GM19035 (cell line): Measurements from ENCODE around the gene C14orf180.
"Not testable (repeated sequence)": the region's sequence is repeated elsewhere in the genome, so short reads cannot be mapped to it uniquely, and the experiment has no call there.

Experiments
- ATAC-seq: cut with Tn5 transposase; IDR thresholded peaks from one replicate; pipeline ENCODE4 v1.9.1; 2021; ENCODE audit not compliant: unreplicated experiment

C14orf180 gene

DNA sequence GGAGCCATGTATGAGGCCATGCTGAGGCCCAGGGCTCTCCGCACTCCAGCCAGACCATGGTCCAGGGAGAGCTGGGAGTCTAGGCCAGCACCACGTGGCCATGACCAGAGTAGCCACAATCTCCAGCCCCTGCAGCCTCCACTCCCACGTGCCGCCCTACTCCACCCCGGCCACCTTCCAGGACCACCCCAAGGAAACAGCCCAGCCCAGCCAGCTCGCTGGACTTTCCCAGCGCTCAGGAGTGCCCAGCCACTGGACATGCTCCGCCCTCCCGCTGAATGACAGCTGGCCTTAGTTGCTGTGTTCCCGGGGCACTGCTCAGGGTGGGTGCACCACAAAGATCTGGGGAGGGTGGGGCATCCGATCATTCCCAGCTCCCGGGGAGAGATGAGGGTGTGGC lies 2.1 kb upstream of the C14orf180 start:
- no peak for ATAC-seq

DNA sequence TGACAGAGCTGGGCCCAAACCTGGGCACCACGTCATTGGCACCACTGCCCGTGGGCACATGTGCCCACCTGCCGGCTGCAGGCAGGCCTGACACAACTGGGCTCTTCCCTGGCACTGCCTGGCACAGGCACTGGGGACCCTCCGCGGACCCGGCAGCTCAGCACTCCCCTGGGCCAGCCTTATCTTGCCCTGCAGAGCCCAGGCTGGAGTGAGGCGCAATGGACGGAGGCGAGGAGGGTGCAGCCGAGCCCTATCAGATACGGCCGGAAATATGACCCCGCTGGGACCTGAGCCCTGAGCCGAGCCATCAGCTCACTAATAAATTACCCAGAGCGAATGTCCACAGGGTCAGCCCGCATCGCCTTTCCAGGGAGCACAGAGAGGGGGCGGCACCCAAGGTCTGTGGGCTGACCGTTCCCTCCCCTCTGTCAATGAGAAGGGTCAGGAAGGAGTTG lies 1.7 kb upstream of the C14orf180 start:
- no peak for ATAC-seq

DNA sequence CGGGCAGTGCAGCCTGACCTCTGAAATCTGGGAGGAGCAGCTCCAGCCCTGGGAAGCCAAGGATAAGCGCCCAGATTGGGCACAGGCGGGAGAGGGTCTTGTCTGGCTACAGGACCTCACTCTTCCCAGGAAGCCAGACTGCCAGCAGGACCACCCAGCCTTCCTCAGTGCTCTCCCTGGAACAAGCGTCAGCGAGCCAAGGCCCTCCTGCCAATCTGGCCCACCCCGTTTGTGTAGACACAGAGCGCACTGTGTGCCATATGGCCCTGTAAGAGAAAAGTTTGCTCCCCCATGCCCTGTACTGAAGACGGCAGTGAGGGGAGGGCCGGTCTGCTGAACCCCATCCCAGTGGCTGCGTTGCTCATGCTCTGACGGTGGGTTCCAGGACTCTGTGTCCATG lies 1.2 kb upstream of the C14orf180 start:
- no peak for ATAC-seq

DNA sequence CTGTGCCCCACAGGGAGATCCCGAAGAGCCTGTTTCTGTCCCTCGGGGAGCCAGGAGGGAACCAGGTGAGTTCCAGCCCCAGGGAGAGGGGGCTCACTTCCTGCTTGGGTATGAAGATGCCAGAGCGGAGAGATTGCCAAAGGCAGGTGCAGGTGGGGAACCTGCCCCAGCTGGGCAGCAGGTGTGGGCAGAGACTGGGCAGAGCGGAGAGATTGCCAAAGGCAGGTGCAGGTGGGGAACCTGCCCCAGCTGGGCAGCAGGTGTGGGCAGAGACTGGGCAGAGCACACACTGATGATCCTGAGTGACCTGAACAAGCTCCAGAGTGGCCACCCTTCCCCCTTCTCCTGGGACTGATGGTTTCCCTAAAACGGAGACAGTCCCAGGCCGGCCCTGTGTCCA lies 375 bp downstream of the C14orf180 start:
- not testable (repeated sequence) for ATAC-seq

DNA sequence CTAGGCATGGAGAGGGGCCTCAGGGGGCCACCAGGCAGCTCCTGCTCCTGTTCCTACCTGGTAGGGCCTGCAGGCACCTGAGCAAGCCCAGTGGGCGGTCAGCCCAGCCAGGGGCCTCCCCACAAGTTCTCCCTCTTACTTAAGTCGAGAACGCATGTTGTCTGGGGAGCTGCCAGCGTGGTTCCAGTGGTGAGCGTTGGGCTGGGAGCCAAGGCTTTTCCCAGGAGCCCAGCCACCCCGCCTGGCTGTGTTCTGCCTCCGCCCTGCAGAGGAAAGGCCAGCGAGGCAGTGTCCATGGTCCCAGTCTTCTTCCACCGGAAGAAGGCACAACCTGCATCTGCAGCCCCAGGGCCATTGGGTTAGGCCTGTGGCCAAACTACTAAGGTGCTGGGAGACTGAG lies 1.4 kb downstream of the C14orf180 start:
- no peak for ATAC-seq

DNA sequence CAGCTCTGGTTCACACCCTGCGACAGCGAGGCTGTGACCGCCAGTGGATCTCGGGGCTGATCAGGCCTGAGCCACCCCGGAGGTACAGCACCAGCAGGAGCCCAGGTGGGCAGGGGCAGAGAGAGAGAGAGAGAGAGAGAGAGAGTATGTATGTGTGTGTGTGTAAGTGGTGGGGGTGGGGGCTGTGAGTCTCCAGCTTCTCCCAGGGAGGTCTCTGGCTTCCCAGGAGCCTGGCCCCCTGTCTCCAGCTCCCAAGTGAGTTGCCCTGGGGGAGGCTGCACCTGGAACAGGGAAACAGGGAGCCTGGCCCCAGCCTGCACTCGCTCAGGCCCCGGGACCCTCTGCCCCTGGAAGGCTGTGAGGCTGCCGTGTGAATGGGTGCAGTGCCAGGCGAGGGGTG lies 2.0 kb downstream of the C14orf180 start:
- ATAC-seq, result no peak

DNA sequence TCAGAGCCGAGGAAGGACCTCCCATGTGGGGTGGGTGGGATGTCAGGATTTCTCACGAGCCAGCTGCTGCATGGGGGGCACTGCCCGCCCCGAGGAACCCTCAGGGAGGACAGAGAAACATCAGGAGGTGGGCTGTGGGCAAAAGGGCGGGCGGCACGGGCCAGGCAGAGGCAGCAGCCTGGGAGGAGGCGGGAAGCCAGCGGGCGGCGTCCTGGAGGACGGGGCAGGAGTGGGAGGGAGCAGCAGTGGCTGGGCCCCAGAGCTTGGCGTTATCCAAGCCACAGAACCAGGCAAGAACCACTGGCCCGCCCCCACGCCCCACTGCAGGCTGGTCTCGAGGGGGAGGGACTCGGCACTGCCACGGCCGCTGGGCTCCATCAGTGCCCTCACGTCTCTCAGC lies 2.4 kb downstream of the C14orf180 start:
- no peak for ATAC-seq

DNA sequence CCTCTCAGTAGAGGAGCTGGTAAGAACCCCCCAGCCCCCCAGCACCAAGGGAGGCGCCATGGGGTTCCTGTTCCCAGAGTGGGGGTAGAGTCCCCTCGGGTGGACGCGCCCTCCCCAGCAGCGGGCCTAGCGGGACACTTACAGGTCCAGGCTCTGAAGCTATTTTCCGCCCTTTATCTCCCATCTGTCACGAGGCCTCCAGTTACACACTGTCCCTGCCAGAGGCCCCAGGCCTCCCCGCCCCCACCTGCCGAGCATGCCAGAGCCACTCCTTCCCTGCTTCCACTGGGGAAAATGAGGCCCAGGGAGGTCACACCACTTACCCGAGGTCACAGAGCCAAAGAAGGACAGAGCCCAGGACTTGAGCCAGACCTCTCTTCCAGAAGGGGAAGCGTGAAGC lies 3.1 kb downstream of the C14orf180 start:
- ATAC-seq, result no peak

DNA sequence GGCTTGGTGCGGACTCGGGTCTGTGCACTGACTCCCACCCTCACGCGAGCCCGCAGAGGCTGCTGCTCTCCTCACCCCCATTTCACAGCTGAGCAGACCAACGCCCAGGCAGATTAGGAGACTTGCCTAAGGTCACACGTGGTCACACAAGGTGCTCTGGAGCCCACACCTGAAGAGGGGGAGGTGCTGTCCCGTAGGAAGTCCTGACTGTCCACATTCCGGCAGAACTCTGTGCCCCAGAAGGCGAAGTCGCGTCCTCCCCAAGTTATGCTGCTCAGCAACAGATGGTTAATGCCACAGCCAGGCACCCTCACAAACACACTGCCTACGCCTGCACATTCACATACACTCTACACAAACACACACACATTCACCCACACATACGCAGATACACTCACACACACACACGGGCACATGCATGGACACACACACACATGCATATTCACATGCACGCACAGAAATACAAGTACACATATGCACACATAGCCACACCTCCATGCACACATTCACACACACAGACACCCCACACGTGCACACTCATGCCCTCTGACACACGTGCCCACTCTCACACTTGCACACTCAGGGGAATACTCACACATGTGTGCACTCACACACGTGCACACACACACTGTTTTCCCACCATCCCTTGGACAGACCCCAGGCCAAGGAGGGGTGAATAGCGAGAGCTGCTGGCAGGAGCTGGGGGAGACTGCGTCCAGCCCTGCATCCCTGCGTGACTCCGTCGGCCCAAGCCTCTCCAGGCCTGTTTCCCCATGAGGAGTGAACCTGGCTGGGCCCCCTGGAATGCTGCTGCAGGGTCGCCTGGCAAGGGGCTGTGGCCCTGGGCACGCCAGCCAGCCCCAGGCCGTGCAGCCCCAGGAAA lies 4.1 kb downstream of the C14orf180 start:
- ATAC-seq, result no peak

DNA sequence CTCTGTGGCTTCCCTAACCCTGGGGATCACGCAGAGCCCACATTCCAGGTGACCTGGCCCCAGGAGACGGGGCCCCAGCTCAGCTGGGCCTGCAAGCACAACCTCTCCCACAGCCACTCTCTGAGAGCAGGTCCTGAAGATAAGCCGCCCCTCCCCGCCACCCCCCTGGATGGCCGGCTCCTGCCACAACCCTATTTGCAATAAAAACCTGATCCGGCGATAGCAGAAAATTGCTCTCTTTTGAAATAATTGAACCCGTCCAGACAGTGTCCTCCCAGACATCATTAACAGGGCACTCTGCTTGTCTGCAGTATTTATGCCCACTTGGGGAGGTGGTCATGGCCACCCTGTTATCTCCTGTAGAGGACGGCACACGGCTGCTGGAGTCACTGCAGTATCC lies 5.0 kb downstream of the C14orf180 start:
- ATAC-seq, result no peak

DNA sequence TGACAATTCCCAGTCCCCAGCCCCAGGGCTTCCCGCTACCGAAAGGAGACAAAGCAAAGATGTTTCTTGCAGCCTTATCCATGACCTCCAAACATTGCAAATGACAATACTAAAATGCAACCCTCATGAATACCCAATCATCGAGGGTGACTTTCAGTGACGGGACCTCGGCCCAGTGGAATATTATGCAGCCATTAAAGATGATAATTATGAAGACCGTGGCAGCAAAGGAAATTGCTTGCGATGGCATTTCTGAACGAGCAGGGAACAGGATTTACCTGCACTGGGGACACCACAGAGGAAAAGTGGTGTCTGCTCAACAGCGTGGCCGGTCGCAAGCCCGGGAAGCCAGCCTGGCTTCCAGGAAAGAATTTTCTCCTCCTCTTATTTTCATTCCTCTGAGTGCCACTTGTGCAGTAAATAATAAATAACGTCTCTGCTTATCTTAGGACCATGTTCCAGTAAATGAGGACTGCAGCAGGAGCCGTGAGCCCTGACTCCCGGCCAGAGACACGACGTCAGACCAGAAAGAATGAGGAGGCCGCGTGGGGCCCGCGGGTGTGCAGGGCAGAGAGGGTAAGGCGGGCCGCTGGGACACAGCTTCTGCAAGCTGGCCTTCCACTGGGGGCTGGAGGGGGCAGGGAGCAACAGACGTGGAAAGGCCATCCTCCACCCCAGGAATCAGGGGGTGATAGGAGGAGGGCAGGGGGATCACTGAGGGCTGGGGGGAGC lies 6.6 kb downstream of the C14orf180 start:
- ATAC-seq, result no peak

DNA sequence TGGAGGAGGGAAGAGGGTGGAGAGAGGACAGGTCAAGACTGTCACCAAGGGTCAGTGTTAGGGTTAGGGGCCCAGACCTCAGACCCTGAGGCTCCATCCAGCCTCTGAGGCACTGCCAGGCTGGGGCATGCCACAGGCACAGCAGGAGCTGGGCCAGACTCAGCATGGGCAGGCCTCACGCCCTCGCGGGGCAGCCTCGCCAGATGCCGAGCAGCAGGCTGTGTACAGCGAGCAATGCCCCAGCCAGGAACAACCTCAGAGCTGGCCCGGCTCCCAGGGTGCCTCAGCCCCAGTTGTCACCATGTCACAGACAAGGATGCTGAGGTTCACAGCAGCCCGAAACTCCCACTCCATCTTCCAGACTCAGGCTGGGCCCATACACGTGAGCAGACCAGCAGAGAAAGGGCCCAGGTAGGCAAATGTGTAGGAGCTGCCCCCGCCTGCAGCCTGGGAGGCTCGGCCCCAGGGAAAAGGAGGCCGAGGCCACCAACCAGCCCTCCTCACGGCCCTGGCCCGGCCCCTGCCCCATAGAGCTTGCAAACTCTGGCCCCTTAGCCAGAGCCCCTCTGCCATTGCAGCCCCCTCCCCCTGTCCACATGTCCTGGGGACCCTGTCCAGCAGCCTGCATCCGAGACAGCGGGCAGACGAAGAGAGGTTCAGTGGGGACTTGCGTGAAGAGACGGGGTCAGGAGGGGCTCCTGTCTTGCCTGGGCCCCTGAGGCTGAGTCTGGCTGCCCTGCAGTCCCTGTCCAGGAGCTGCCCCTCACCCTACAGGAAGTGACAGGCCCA lies 7.5 kb downstream of the C14orf180 start:
- no peak for ATAC-seq

DNA sequence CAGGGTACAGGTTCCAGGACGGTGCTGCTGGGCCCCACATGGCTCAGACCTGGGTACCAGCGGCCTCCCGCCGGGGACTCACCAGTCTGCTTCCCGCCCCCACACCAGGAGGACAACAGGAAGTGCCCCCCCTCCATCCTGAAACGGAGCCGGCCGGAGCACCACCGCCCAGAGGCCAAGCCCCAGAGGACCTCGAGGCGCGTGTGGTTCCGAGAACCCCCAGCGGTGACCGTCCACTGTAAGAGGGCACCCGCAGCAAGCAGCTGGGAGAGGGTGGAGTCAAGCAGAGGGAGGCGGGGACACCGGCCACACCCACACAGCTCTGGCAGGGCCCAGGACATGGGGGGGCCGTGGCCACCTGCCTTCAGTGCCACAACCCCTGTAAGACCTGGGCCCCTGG lies 8.1 kb downstream of the C14orf180 start:
- no peak for ATAC-seq

DNA sequence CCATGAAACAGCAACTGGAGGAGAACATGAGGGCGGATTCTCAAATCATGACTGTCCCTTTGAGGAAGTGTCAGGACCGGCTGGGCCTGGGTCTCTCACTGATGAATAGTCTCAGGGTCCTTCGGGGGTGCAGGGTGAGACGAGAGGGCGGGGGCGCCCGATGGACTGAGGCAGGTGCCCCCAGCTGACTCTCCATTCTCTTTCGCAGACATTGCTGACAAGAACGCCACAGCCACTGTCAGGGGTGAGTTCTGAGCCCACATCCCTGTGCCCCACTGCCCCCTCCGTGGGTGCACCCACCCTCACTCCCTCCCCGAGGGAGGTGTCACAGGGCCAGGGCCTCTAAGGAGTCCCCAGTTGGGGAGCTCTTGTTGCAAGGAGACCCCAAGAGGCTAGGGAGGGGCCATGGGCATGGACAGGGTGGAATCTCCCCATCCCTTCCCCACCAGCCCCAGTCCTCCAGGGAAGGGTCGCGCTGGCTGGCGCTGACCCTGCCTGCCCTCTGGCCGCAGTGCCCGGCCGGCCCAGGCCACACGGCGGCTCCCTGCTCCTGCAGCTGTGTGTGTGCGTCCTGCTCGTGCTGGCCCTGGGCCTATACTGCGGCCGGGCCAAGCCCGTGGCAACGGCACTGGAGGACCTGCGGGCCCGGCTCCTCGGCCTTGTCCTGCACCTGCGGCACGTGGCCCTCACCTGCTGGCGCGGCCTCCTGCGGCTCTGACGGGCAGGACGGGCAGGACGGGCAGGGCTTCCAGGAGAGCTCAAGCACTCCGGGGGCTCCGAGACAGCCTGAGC lies 8.7 kb downstream of the C14orf180 start:
- ATAC-seq, result no peak

DNA sequence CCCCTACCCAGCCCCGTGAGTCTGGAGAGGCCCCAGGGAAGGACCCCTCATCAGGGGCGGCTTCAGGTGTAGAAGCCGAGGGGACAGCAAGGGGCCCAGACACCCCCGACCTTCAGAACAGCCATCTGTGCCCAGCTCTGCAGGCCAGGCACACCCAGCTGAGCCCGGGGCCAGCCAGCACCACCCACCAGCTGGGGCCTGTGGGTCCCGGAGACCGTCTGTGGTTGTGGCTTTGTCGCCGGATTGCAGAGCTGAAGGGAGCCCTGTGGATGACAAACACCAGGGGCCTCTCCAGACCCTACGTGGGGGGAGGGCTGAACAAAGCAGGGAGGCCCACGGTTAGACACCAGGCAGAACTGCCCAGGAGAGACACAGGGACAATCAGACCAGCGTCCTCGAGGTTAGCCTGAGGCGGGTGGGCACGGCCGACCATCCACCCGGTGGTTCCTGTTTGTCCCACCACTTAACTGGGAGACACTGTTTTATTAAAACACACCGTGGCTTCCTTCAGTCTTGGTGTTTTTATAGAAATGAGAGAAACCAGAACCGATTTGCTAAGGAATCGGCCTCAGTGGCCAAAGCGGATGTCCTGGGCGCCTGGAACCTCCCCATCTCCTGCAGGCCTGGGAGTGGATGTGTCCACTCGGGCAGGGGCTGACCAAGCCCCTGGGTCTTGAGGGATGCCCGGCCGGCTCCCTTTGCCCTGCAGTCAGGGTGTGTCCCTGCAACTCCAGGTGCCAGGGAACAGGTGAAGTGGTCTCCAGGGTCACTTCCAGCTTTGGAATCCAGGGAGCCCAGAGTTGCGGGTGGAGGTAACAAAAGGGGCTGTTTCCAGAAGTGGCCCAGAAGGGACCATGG lies 10.0 kb downstream of the C14orf180 start:
- no peak for ATAC-seq

DNA sequence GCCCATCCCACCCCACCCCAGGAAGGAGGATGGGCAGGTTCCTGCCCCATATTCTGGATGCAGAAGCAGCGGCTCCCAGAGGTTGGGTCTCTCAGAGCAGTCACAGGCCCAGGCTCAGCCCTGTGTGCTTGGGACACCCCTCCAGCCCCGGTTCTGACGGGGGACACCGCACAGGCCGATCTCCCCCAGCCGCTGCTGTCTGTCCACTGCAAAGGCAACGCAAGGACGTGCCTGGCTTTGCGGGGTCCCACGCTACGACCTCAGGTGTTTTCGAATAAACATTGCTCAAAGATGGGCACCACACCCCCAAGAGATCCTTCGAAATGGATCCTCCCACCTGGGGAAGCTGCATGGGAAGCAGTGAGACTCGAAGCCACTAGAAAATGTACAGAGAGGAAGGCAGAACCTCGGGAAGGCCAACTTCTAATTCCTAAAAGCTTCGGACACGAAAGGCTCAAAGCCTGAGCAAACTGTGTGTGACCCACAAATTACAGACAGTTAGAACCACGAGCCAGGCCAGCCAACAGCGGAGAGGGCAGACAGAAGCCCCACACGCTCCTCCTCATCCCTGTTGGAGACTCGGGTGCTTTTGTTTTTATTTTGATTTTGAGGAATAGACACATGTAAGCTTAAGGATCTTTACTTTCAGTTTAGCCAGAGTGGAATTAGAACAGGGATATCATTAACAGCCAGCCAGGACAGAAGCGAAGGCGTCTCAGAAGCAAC lies 10.8 kb downstream of the C14orf180 start:
- no peak for ATAC-seq

DNA sequence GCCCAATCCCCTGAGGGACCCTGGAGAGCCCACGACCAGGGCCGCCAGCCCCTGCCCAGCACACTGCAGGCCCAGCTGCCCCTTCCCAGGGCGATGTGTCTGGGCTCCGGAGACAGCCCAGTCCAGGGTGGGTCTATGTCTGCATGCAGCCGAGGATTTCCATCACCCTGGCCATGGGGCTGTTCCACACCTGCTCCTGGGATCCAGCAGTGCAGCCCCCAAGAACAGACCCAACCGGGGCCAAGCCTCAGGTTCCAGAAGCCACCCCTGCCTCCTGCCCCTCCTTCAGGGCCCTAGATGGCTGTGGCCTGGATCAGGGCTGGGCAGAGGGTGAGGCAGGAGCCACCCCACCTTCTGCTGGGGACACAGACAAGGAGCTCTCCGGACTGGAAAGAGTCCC lies 11.5 kb downstream of the C14orf180 start:
- no peak for ATAC-seq

DNA sequence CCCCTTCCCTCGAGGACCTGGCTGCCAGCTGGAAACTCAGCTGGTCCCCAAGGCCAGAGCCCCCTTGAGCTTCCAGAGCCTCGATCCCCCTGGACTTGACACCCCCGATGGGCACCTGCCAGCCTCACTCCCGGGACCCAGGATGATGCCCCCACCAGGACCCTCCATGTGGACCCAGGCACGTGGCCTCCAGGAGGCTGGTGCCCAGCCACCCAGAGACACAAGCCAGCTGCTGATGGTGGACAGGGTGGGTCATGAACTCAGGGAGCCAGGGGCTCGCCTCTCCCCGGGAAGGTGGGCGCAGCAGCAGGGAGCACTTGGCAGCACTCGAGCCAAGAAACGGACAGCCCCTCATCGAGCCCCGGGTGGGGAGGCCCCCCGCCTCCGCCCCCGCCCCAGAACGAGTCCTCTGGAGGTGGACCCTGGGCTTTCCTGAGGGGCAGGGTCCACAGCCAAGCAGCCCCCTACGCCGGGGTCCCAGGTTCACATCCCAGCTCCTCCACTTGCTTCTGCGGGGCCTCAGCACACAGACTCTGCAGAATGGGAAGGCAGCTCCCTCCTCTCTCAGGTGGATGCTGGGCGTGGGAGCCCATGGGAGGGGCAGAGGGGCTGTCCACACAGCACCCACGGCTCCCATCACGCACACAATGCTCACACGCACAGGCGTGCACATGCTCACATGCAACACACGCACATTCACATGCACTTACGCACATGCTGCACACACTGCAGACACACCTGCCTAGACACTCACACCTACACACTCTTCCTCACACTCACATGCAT lies 12.1 kb downstream of the C14orf180 start:
- no peak for ATAC-seq
